Upper lobe of left lung (tissue), 4 donors: ENCODE data around the gene SFXN1.

Experiments used
- CTCF ChIP-seq, 6 experiments: fragments of 450-650 bp in 4 of 6; fragments of 200-600 bp in 2 of 6; sonication (generic) in 2 of 6; IDR thresholded peaks; one replicate each; pipeline ENCODE4 v1.5.1; 2016 to 2019; ENCODE audit warnings: antibody characterized with exemption in 6 of 6
- POLR2A ChIP-seq, 4 donors: fragments of 450-650 bp; IDR thresholded peaks; one replicate each; pipeline ENCODE4 v1.5.1; 2016 to 2017; ENCODE audit warnings: antibody characterized with exemption in 4 of 4, mild to moderate bottlenecking in 2 of 4
- POLR2AphosphoS5 ChIP-seq, 2 donors: sonication (generic); formaldehyde crosslinking; IDR thresholded peaks; one replicate each; pipeline ENCODE4 v1.5.1; 2017; ENCODE audit warnings: antibody characterized with exemption in 2 of 2

- TF ChIP-seq CTCF (IDR thresholded peaks at IDR 0.05) = no peak
- no peak for TF ChIP-seq POLR2A (IDR thresholded peaks at IDR 0.05)
- no peak for TF ChIP-seq POLR2AphosphoS5 (IDR thresholded peaks at IDR 0.05)
Measured at GRCh38 chr5:175558801-175559480, 80.6 kb downstream of the SFXN1 start.
